HG02642 (cell line): ENCODE measurements around the gene CAPN13.

Source experiments
- ATAC-seq: cut with Tn5 transposase; IDR thresholded peaks from one replicate; pipeline ENCODE4 v1.9.1; 2021; ENCODE audit warnings: mild to moderate bottlenecking; ENCODE audit not compliant: unreplicated experiment, poor library complexity

The CAPN13 gene

DNA sequence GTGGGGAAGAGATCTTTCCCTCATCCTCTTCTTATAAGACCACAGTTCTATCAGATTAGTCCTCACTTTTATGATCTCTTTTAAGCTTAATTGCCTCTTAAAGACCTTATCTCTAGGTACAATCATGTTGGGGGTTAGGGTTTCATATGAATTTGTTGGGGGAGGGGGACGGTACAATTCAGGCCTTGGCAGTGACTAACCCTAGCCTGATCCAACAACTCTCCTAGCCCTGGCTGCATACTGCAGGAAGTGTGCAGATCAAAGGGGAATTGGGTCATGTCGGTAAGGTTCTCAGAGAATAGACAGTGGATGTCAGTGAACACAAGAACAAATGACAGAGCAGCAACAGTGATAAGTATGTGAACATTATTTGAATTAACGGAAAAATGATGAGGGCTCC, 16.4 kb downstream of the CAPN13 start:
- ATAC-seq = no peak

DNA sequence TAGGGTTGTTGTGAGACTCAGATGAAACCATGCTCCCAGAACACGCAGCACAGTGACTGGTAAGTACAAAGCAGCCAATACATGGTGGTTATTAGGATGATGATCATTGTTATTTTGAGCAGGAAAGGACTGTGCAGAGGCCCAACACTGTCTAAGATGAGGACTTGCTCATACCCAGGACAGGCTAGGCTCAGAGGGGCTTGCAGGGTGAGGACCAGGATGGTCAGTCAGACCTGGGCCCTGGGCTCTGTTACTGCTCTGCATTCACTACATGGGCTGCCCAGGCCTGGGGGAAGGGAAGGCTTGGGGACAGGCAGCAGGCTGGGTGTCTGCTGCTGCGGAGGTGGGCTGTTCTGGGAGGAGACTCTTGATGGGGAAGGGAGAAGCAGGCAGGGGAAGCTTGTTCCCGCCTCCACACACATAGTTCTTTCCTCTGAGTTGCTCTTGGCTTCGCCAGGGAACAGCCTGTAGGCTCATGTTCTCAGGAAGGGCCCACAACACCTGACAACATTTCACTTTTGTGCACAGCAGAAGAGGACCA, 17.5 kb downstream of the CAPN13 start:
- no peak for ATAC-seq

DNA sequence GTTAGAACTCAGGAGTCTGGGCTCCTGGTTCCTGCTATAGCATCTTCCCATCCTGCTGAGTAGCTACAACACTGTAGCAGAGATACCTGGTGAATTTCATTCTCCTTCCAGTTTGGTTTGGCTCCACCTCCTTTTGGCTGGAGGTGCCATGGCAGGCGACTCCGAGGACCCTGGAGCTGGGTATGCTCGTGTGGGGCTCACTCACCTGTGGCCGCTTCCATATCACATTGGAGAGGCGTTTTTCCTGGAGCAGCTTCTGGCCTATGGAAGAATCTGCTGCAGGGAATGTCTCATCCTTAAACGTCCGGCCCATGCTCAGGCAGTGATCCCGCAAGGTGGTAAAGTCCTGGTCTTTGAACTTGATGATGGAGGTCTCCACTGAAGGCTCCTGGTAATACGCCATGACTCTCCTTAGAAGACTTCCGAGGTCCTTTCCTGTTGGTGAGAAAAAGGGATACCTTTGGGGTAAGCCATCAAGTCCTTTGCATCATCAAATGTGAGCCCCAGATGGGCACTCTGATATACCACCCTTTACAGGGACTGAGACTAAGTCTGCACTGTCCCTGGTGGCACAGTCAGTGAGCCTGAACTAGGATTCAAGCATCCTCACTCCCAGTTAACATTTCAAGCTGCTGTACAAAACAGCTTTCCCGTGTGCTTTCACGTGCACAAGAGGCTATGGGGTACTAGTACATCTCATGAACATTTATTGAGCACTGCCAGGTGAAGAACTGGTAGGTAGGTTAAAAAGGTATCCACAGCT, 20.1 kb downstream of the CAPN13 start:
- ATAC-seq = no peak

DNA sequence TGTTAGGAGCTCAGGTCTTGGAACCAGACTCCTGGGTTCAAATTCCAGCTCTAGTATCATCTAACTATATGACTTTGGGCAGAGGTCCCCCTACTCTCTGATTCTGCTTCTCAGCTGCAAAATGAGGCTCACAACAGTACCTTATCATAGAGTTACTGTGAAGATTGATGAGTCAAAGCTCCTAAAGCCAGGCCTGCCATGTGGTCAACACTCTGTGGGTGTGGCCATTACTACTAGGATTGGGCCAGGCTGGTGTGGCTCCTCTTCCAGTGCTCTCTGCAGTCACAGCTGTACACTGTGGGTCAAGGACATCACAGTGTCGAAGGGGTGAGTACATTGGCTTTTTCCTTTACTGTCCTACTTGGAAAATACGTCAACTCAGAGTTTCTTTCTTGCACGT, 22.6 kb downstream of the CAPN13 start:
- ATAC-seq = no peak

DNA sequence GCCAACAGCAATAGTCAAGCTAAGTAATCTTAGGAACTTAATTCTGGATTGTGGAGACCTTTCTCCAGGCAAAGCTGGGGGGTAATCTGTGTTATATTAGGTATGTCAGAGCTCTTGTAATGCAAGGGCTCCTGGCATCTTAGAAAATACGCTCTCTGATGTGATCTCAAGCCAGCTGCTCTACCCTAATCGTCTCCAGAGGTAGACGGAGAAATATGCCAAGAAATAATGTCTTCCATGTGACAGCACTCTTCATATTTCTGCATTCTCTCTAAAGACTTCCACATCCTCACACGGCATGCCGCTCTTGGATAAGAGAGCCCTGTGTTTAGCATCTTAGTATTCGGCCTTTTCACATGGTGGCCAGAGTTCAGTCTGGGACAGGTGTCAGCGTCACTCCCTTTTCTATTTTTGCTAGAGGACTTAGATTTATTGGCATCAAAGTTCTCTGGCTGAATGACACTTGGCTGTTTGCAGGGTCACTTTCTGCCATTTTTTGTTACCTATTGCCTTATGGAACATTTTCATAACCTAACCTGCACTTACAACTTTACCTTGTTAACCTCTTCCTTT, 25.2 kb downstream of the CAPN13 start:
- no peak for ATAC-seq

DNA sequence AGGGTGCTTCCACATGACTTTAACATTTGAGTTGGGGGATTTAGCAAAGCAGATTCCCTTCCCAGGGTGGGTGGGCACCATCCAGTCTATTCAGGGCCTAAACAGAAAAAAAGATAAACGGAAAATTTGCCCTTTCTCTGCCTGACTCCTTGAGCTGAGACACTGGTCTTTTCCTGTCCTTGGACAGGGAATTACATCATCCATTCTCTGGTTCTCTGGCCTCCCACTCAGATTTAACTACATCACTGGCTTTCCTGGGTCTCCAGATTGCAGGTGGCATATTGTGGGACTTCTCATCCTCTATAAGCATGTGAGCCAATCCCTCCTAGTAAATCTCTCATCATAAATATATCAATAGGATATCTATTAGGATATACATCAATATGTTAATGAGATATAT, 25.8 kb downstream of the CAPN13 start:
- ATAC-seq = no peak

DNA sequence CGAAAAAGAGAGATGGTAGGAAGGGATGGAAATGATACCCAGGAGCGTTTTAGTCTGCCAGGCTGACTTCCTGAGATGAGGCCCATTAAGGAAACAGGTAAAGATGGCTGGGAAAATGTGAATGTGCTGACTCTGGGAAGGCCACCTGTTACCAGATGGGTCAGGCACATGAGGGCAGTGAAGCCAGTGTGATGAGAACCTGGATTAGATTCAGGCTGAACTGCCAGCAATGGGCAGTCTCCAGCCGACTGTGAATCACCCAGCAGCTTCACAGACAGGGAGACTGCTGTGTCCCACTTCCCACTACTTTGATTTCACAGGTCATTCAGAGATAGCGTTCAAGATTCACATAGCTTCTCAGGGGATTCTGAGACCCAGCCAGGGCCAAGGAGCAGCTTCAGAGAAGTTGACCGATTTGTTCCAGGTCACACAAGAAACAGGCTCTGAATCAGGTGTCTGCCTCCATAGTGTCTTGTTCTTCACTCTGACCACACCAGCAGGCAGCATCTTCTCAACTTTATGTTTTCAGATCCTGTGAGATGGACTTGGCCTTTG, 26.4 kb downstream of the CAPN13 start:
- ATAC-seq = no peak

DNA sequence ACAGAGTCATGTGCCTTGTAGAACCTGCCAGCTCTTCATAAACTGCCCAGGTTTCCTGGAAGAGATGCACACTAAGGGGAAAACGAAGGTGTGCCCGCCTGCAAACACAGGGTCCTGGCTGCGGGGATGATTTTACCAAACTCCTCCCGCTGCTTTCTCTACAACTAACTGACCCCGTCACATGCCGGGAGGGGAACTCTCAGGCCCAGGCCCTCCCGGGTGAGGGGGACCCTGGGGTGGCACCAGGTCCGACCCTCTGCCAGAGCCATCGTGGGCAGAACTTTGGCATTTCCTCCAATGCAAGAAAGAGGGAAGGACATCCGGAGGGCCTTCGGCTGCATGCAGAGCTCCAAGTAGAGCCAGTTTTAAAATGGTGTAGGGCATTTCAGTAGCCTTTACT, 28.6 kb downstream of the CAPN13 start:
- ATAC-seq = no peak

DNA sequence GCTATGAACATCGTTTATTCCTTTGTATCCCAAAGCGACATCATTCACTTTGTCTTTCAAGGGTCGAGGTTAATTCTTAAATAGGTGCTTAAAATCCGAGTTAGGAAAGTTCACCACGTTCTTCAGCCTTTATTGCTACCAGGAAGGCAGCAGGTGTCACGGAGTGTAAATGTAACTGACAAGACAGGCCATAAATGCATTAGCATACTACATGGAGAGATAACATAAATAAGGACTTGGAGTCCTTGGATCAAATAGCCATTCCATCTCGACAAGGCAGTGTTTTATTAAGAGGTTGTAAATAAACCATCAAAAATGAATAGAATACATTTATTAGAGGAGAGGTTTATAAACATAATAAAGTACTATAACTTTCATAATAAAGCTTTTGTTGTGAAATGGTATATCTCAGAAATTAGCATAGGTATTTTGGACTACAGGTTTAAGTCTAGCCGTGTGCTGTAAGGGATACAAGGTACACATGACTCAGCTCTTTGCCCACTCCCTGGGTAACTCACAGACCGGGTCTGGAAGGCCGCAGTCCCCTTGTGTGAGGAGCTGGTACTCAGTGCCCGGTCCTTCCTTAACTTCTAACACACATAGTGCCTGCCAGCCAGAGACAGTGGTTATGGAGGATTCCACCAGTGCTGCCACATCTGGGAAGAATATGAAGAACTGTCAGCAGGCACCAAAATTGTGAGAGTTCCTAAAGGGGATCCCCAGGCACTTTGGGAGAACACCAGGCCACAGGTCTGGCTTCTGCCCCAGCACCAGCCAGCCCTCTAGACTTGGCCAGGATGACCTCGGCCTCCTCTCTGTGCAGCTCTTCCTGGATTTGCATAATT, 29.4 kb downstream of the CAPN13 start:
- no peak for ATAC-seq

DNA sequence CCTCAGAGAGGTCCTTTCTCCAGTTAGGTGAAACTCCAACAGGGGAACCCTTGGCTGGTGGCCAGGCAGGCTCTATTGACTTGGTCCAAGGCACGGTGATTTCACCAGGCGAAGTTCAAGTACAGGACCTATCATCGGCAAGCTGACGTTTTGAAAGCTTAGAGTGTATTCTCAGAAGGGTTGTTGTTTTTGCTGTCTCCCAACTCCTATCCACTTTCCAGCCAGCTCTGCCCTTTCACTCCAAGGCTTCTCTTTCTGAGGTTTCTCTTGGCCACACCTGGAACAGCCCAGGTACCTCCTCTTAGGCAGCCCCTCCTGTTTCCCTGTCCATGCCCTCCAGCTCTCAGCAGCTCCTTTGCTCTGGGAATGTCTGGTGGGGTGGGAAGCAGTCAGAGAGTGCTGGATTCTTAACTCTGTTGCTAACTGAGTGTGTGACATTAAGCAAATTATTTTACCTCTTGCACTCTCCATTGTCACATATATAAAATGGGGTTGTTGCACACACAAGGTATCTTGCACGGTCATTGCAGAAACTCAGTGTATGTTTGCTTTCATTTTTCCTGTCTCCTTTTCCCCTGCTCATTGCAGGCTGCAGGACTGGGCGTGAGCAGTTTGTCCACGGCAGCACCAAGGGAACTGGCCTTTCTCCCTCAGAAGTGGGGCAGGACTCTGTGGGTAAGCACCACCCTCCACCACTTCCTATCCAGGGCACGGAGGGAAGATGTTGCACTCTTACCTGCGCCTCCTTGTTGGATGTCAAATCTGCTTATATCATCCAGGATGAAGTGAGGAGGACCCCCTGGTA, 30.2 kb downstream of the CAPN13 start:
- ATAC-seq = no peak

DNA sequence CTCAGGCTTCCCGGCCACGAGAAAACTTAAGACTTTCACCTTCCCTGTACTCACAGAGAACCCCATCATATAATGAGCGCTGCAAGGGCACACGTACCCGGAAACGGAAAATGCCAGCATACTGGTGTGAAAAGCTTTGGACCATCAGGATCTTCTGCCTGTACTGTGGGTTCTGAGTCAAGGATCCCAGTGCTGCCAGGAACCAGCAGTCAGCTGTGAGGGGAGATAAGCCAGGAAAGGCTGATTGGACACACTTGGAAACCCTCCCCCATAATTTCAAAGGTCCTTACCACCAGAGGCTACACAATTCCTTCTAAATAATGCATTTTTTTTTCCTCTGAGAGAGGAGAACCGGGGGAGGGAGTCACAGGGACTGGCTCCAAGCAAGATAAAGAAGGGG, 31.4 kb downstream of the CAPN13 start:
- ATAC-seq = no peak

DNA sequence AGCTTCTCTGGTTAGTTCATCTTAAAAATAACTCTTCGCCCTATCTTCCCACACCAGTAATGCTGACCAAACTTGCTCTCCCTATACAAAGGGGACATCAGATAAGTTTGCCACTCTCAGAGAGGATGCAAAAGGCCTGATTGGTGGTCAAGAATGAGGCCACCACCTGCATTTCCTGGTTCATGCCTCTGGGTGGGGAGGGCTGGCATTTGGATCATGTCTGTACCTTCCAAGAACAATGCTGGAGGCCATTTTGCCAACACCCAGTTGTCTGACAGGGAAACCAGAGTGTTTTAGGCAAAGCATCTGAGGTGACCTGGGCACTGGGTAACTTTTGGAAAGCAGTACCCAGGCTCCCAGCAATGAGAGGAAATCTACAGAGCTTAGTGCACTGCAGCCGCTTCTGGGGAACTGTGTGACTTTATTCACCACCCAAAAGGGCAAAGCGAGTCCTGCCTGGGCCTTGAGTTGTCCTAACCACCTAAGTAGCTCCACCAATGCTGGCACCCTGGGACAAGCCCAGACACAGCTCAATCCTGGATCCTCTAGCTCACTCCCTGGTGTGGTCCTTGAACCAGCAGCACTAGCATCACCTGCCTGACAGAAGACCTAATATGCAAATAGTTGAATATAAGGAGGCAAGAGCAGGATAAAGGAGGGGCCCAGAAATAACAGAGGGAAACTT, 35.1 kb downstream of the CAPN13 start:
- no peak for ATAC-seq

DNA sequence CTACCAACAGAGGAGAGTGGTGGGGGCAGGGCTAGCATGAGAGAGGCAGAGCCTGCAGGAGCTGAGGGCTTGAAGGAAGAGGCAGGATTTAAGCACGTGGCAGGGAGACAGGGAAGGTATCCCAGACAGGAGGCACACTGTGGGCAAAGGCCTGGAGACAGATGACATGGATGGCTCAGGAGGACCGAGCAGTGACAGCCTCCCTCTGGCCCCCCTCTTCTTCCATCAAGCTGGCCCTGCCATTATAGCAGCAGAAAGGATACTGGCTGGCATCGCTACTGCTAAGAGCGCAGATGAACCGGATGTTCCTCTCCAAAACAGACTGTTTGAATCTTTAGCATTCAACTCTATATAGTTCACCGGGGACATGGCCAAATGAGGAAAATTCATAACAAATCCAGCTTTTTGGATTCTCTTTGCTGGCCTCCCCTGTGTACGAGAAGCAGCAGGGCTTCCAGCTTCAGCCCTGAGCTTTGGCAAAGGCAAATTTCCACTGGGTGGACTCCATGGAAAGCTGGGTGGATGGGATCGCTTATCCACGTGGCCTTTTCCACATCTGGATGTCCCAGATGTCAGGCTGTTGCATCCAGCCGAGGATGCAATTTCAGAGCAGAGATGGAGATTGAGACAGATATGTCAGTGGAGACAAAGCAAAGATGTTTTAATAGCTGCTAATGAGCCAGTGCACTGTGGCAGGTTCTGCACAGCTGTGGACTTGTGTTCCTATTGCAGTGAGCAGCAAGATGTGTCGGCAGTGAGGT, 36.2 kb downstream of the CAPN13 start:
- no peak for ATAC-seq

DNA sequence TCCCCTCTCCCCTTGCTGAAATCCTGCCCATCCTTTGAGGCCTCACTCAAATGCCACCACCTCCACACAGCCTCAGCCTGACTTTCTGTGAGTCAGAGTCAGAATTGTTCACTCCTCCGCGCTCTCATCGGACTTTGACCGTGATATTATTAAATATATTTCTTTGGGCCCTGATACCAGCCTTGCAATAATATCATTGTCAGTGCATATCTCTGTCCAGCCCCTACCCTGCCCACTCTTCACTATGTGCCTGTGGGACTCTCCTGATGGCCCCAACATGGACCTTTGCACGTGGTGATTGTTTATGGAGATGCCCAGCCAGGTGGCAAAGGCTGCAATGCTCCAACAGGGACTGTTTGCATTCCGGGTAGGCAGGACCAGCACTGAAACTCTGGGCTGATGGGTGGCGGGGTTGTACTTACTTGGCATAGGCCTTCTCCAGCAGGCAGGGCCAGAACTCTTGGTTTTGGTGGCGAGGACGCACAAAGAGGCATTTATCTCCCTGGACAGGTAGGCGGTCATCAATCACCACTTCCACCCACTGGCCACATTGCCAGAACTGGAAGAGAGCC, 37.3 kb downstream of the CAPN13 start:
- no peak for ATAC-seq

DNA sequence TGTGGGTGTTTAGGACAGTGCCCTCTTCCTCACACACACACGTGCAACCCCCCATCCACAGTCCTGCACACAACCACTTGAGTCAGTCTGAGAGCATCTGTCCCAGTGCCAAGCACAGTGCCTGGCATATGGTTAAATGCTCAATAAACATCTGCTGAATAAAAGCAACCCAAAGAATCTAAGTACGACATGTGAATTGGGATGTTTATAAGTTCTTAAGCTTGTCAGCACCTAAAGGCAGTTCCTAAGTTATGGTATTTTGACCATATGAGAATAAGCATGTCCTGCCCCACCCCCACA, 37.8 kb downstream of the CAPN13 start:
- ATAC-seq = no peak

DNA sequence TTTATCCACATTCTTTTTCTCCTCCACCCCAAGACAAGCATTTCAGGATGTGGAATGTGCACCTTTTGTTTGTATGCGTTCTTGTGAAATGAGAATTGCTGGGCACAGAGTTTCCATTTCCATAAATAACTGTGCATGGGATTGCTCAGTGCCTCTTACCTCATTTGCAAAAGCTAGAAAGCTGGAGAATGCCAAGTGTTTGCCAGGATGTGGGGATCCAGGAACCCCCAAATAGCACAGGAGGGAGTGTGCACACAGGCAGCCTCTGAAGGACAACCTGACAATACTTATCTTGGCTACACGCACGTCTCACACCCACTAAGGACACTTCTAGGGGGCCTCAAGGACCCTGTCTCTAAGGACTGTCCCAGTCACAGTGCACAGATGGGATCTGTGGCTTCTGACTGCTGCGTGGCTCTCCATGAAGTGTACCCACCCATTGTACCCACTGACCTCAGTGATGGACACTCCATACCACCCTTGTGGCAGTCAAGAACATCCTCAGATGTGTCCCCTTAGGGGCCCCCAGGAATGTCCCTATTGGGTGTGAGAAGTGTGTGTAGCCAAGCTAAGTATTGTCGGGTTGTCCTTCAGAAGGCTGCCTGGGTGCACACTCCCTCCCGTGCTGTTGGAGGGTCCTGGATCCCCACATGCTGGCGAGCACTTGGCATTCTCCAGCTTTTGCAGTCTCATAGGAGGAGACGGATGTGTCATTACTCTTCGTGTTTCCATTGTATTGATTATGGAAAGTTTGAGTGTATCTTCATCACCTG, 38.4 kb downstream of the CAPN13 start:
- no peak for ATAC-seq

DNA sequence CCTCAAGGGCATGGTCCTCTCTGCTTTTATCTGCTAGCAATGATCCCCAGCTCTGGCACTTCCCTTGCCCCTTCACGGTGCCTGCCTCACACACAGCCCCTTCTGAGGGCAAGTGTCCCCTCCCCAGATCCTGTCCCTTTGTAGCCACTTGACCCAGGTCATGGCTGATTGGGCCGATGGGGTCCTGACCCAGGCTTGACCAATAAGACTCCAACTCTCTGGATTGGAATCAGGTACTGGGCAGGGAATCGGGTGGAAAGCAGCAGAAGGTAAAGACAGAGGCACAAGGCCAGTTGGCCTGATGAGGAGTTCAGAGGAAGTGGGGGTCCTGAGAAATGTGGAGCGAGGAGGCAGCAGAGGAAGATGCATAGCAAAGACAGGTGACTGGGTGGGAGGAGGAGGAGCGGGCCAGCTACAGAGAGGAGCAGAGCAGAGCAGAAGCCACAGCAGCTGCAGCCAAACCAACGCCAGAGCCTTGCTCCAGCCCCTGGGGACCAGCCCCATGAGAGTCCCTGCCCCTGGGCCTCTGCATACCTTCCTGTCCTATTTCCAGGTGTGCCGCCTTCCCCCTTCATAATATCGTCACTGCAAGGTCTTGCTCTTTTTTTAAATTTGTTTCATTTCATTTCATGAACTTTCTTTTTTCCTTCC, 39.1 kb downstream of the CAPN13 start:
- ATAC-seq = no peak
